Measurements from ENCODE around the gene SRGN. TPM values are rescaled to one million over a fixed set of nuclear protein-coding genes. Genes with fewer than 3 reads are reported as not detected.
A peak's percentile ranks its signal among the peaks of the same experiment; 100 is the strongest.

SRGN gene
- polyA plus RNA-seq, 1 donor: 34.5 TPM

DNA sequence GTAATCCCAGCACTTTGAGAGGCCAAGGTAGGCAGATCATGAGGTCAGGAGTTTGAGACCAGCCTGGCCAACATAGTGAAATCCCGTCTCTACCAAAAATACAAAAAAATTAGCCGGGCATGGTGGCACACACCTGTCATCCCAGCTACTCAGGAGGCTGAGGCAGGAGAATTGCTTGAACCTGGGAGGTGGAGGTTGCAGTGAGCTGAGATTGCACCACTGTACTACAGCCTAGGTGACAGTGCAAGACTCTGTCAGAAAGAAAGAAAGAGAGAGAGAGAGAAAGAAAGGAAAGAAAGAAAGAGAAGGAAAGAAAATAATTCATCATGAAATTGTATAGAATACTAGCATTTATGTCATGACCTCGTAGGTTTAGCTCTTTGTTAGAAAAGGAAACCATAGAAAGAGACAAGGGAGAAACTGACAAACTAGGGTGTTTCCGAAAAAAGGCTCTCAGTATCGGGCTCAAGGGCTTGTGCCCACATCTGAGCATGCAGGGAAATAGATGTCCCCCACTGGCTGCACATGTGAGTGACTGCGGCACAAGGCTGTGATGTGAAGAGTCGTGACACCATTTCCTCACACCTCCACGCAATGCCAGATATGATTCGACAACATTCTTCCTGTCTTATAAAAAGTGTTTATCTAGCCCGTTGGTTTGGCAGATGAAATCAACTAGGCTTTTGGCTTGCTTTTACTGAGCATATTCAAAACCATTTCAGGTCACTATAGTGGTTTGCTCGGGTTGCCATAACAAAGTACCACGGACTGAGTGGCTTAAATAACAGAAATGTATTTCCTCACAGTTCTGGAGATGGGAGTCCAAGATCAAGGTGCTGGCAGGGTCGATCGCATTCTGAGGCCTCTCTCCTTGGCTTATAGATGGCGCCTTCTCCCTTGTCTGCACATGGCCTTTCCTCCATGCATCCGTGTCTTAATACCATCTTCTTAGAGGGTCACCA lies 2.0 kb downstream of the SRGN start:
- no peak overlapping the region for H3K27ac ChIP-seq (ENCODE audit: low read length)
- 80% methylated on average over 4 of the region's 16 CpGs for WGBS (ENCODE audit: insufficient coverage, low lambda C conversion rate)
- no peaks in the 10 kb centered on the region for H3K27me3 ChIP-seq (ENCODE audit: control insufficient read depth, insufficient read depth, low read length)
- H3K36me3 ChIP-seq (ENCODE audit: control insufficient read depth, insufficient read depth, low read length): no peaks in the 10 kb centered on the region
- no peaks in the 10 kb centered on the region for H3K9me3 ChIP-seq (ENCODE audit: control insufficient read depth, low read depth, low read length)
- peak in 1 of 2 donors; percentile 20 for DNase-seq
- no peaks in the 10 kb centered on the region for H3K4me1 ChIP-seq (ENCODE audit: control insufficient read depth, insufficient read depth, low read length)
- H3K4me3 ChIP-seq (ENCODE audit: low read length): no peak overlapping the region

DNA sequence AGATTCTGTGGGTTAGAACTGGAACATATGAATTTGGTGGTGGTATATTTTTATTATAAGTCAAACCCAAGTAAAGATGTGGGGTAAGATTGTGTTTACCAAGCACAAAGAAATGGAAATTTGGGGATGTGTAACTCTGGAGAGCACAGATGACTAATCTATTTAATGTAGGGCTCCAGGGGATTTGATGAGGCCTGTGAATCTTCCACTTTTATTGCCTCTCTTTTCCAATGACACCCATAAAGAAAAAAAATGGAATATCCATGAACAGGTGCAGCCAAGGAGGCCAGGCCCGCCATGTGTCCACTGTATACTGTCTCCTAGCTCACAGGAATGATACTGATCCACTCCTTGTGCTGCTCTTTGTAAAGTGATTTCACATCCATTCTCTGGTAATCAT lies 2.8 kb downstream of the SRGN start:
- H3K4me3 ChIP-seq (ENCODE audit: low read length): no peak overlapping the region
- no peaks in the 10 kb centered on the region for H3K9me3 ChIP-seq (ENCODE audit: control insufficient read depth, low read depth, low read length)
- H3K27ac ChIP-seq (ENCODE audit: low read length): no peak overlapping the region
- H3K36me3 ChIP-seq (ENCODE audit: control insufficient read depth, insufficient read depth, low read length): no peaks in the 10 kb centered on the region
- no CpG with 5 or more reads among the region's 1 CpG for WGBS (ENCODE audit: insufficient coverage, low lambda C conversion rate)
- no peaks in the 10 kb centered on the region for H3K4me1 ChIP-seq (ENCODE audit: control insufficient read depth, insufficient read depth, low read length)
- no peaks in the 10 kb centered on the region for H3K27me3 ChIP-seq (ENCODE audit: control insufficient read depth, insufficient read depth, low read length)
- no peak for DNase-seq

DNA sequence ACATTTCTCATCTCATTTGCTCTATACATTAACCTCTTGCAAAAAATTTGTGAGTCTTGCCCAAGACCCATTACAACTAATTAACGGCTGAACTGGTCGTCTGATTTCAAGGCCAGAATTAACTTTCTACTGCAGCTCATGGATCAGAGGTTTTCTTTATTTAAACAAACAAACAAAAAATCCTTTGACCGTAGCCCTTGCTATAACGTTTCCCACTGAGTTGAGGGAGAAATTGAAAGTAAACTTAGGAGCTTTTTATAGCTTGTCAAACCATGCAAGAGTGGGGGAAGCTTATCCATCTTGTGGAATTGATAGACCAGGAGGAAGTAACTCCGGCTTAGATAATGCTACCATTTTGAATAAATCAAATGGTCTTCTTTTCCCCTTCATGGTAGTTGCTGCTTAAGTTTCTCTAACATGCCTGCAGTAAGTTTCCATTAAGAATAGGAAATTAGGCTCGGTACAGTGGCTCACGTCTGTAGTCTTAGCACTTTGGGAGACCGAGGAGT lies 3.3 kb downstream of the SRGN start:
- H3K27me3 ChIP-seq (ENCODE audit: control insufficient read depth, insufficient read depth, low read length): no peaks in the 10 kb centered on the region
- no peak overlapping the region for H3K27ac ChIP-seq (ENCODE audit: low read length)
- H3K4me3 ChIP-seq (ENCODE audit: low read length): no peak overlapping the region
- 0% methylated on average over 1 of the region's 8 CpGs for WGBS (ENCODE audit: insufficient coverage, low lambda C conversion rate)
- DNase-seq: no peak
- no peaks in the 10 kb centered on the region for H3K4me1 ChIP-seq (ENCODE audit: control insufficient read depth, insufficient read depth, low read length)
- no peaks in the 10 kb centered on the region for H3K36me3 ChIP-seq (ENCODE audit: control insufficient read depth, insufficient read depth, low read length)
- H3K9me3 ChIP-seq (ENCODE audit: control insufficient read depth, low read depth, low read length): no peaks in the 10 kb centered on the region

DNA sequence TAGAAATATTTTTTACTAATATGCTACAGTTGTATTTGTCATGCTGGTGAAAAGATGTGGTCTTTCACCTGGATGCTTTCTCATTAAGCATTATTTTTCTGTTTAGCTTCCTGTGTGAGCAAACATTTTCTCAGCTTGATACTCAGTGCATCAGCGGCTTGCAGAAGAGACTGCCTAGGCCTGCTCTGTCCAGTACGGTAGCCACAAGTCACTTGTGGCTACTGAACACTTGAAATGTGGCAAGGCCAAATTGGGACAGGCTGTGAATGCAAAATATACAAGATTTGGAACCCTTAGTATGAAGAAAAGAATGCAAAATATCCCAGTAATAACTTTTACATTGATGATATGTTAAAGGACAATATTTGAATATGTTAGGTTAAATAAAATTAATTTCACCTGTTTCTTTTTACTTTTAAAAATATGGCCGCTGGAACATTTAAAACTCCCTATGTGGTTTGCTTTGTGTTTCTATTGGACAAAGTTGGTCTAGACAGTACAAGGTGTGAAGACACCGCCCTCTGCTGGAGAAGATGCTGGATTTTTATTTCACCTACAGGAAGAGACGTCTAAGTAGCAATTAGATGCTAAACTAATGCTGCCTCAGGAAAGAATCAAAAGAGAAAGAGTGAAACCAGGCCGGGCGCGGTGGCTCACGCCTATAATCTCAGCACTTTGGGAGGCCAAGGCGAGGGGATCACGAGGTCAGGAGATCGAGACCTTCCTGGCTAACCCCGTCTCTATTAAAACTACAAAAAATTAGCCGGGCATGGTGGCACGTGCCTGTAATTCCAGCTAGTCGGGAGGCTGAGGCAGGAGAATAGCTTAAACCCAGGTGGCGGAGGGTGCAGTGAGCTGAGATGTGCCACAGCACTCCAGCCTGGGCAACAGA lies 5.3 kb downstream of the SRGN start:
- H3K27ac ChIP-seq (ENCODE audit: low read length): no peak overlapping the region
- no CpG with 5 or more reads among the region's 17 CpGs for WGBS (ENCODE audit: insufficient coverage, low lambda C conversion rate)
- H3K27me3 ChIP-seq (ENCODE audit: control insufficient read depth, insufficient read depth, low read length): no peaks in the 10 kb centered on the region
- H3K4me3 ChIP-seq (ENCODE audit: low read length): no peak overlapping the region
- H3K4me1 ChIP-seq (ENCODE audit: control insufficient read depth, insufficient read depth, low read length): no peaks in the 10 kb centered on the region
- H3K36me3 ChIP-seq (ENCODE audit: control insufficient read depth, insufficient read depth, low read length): no peaks in the 10 kb centered on the region
- peak; percentile 67 to 70 for DNase-seq
- no peaks in the 10 kb centered on the region for H3K9me3 ChIP-seq (ENCODE audit: control insufficient read depth, low read depth, low read length)

DNA sequence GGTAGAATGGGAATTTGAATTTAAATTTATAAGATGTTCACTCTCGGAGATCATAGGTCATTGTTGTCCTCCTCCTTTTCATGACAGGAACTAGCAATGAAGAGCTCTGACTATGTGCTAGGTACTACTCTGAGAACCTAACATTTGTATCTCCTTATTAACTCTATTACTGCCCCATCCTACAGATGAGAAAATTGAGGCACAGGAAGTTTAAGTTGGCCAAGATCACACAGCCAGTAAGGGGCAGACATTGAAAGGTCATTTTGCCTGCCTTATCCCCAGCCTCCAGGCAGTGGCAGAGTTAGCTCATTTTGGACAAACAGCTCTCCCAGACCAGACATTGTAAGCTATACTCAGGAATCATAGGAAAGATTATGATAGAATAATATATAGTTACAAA lies 6.0 kb downstream of the SRGN start:
- DNase-seq: no peak
- Histone ChIP-seq H3K27ac (ENCODE audit: low read length) (no peak overlapping the region), H3K36me3 (ENCODE audit: control insufficient read depth, insufficient read depth, low read length) (no peaks in the 10 kb centered on the region), H3K4me3 (ENCODE audit: low read length) (no peak overlapping the region), H3K27me3 (ENCODE audit: control insufficient read depth, insufficient read depth, low read length) (no peaks in the 10 kb centered on the region), H3K9me3 (ENCODE audit: control insufficient read depth, low read depth, low read length) (no peaks in the 10 kb centered on the region), H3K4me1 (ENCODE audit: control insufficient read depth, insufficient read depth, low read length) (no peaks in the 10 kb centered on the region)
- WGBS (ENCODE audit: insufficient coverage, low lambda C conversion rate): no CpG with 5 or more reads among the region's 1 CpG

DNA sequence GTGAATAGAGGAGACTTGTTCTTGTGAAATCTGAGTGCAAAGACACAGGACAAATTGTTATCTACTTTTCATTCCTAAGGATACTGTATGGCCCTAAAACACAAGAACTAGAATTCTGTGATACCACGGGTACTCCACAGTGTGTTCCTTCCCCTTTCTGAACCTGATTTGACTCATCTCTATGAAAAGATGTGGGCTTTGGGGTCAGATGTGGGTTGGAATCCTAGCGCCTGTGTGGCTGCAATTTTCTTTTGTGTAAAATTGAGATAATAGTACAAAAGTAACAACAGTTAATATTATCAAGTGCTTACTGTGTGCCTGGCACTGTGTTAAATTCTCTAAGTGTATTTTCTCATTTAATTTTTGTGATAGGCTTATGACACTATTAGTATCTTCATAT lies 8.1 kb downstream of the SRGN start:
- no peaks in the 10 kb centered on the region for H3K36me3 ChIP-seq (ENCODE audit: control insufficient read depth, insufficient read depth, low read length)
- no peak overlapping the region for H3K27ac ChIP-seq (ENCODE audit: low read length)
- no peak overlapping the region for H3K4me3 ChIP-seq (ENCODE audit: low read length)
- WGBS (ENCODE audit: insufficient coverage, low lambda C conversion rate): no CpG with 5 or more reads among the region's 2 CpGs
- H3K27me3 ChIP-seq (ENCODE audit: control insufficient read depth, insufficient read depth, low read length): peaks cover 6% of the 10 kb centered on the region
- H3K9me3 ChIP-seq (ENCODE audit: control insufficient read depth, low read depth, low read length): no peaks in the 10 kb centered on the region
- H3K4me1 ChIP-seq (ENCODE audit: control insufficient read depth, insufficient read depth, low read length): no peaks in the 10 kb centered on the region
- DNase-seq: no peak

DNA sequence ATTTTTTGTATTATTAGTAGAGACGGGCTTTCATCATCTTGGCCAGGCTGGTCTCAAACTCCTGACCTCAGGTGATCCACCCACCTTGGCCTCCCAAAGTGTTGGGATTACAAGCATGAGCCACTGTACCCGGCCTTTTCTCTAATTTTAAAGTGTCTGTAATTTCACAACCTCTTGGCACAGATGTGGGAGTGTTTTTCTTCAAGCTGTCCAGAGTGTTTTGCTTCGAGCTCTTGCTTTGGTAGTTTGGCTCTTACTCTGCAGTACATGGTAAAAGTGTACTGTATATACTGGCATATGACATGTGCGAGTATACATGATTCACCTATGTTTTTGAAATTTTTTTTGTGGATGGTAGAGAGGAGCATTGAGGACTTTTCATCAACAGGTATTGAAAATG lies 9.8 kb downstream of the SRGN start:
- whole genome bisulfite sequencing (ENCODE audit: insufficient coverage, low lambda C conversion rate): 75% methylated on average over 2 of the region's 4 CpGs
- no peaks in the 10 kb centered on the region for H3K36me3 ChIP-seq (ENCODE audit: control insufficient read depth, insufficient read depth, low read length)
- no peak overlapping the region for H3K27ac ChIP-seq (ENCODE audit: low read length)
- H3K4me3 ChIP-seq (ENCODE audit: low read length): no peak overlapping the region
- no peaks in the 10 kb centered on the region for H3K4me1 ChIP-seq (ENCODE audit: control insufficient read depth, insufficient read depth, low read length)
- peaks cover 8% of the 10 kb centered on the region for H3K27me3 ChIP-seq (ENCODE audit: control insufficient read depth, insufficient read depth, low read length)
- H3K9me3 ChIP-seq (ENCODE audit: control insufficient read depth, low read depth, low read length): no peaks in the 10 kb centered on the region
- DNase-seq: no peak

DNA sequence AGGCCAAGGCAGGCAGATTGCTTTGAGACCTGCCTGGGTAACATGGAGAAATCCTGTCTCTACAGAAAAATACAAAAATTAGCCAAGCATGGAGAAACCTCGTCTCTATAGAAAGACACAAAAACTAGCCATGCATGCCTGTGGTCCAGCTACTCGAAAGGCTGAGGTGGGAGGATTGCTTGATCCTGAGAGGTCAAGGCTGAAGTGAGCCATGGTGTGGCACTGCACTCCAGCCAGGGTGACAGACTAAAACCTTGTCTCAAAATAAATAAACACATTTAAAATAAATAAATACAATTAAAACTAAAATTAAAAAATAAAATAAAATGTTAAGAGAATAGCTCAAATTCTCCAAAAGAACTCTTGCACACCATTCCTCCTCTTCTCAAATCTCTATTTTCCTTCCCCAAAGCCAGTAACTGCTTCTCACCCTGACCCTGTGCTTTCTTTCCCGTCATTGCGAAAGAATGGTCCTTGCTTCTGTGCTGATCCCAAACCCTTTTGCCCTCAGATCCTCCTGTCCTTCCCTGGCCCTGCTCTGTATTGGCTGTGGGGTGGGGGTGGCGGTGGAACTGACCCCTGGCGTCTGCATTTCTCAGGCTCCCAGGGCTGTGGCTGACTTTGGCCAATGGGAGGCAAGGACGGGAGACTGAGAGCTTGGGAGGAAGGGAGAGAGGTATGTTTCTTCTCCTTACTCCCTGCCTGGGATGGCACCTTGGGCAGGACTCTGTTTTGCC lies 12.4 kb downstream of the SRGN start:
- H3K4me3 ChIP-seq (ENCODE audit: low read length): no peak overlapping the region
- no CpG with 5 or more reads among the region's 7 CpGs for WGBS (ENCODE audit: insufficient coverage, low lambda C conversion rate)
- H3K9me3 ChIP-seq (ENCODE audit: control insufficient read depth, low read depth, low read length): peaks cover 10% of the 10 kb centered on the region
- H3K27ac ChIP-seq (ENCODE audit: low read length): no peak overlapping the region
- DNase-seq: no peak
- peaks cover 8% of the 10 kb centered on the region for H3K27me3 ChIP-seq (ENCODE audit: control insufficient read depth, insufficient read depth, low read length)
- no peaks in the 10 kb centered on the region for H3K36me3 ChIP-seq (ENCODE audit: control insufficient read depth, insufficient read depth, low read length)
- H3K4me1 ChIP-seq (ENCODE audit: control insufficient read depth, insufficient read depth, low read length): no peaks in the 10 kb centered on the region

DNA sequence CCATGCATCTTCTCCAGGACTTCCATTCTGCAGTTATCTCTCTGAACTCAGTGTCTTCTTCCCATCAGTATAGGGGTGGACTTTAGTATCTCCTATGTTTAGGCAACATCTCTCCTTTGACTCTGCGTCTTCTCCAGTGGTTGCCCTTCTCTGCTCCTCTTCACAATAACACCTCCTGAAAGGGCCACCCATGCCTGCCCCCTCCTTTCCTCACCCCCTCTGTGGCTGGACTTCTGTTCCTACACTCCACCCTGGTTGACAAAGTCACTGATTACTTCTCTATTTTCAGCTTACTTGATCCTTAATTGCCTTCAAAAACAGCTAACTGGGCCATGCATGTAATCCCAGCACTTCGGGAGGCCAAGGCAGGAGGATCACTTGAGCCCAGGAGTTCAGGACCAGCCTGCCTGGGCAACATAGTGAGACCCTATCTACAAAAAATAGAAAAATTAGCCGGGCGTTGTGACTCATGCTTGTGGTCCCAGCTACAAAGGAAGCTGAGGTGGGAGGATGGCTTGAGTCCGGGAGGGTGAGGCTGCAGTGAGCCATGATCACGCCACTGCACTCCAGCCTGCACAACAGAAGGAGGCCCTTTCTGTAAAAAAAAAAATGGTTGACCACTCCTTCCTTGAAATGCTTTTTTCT lies 13.7 kb downstream of the SRGN start:
- H3K27ac ChIP-seq (ENCODE audit: low read length): no peak overlapping the region
- H3K9me3 ChIP-seq (ENCODE audit: control insufficient read depth, low read depth, low read length): peaks cover 10% of the 10 kb centered on the region
- no peaks in the 10 kb centered on the region for H3K36me3 ChIP-seq (ENCODE audit: control insufficient read depth, insufficient read depth, low read length)
- DNase-seq: no peak
- peaks cover 8% of the 10 kb centered on the region for H3K27me3 ChIP-seq (ENCODE audit: control insufficient read depth, insufficient read depth, low read length)
- no peaks in the 10 kb centered on the region for H3K4me1 ChIP-seq (ENCODE audit: control insufficient read depth, insufficient read depth, low read length)
- no CpG with 5 or more reads among the region's 6 CpGs for WGBS (ENCODE audit: insufficient coverage, low lambda C conversion rate)
- H3K4me3 ChIP-seq (ENCODE audit: low read length): no peak overlapping the region
